HG03139 (cell line): Measurements from ENCODE around the gene DLG2.
A peak's percentile ranks its signal among the peaks of the same experiment; 100 is the strongest.
"Not testable (repeated sequence)": the region's sequence is repeated elsewhere in the genome, so short reads cannot be mapped to it uniquely, and the experiment has no call there.

ENCODE experiments used
- ATAC-seq: cut with Tn5 transposase; IDR thresholded peaks from one replicate; pipeline ENCODE4 v1.9.1; 2021; ENCODE audit not compliant: unreplicated experiment

Gene DLG2

DNA sequence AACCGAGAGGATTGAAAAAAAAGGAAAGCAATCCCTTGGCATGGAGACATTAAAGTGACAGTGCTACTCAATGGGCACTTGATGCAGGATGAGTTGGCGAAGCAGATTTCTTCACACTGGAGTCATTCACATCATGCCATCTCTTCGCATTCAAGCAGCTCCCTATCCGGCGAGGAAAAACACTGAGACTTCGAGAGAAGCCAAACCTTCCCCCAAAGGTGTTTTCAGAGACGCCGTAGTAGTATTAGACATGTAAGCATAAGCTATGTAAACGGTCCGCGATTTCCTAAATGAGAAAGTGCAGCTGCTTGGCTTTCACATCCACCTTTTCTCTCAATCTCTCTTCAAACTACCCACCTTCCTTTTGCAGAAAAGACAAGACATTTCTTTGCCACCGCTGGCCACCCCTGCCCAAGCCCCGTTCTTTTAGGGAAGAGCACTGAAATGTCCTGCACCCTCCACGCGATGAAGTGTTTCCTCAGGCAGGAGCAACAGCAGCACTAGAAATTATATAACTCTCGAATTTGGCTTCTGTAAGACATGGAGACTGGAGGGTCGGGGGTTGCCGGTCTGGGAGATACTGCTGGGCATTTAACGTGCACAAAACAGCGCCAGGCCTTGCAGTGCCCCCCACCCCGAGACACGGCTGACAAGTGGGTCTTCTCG lies at the start of gene DLG2:
Gene DLG2 (minus strand): TSS at position 13 of the 666 bp plus-strand sequence.
- no peak for ATAC-seq

DNA sequence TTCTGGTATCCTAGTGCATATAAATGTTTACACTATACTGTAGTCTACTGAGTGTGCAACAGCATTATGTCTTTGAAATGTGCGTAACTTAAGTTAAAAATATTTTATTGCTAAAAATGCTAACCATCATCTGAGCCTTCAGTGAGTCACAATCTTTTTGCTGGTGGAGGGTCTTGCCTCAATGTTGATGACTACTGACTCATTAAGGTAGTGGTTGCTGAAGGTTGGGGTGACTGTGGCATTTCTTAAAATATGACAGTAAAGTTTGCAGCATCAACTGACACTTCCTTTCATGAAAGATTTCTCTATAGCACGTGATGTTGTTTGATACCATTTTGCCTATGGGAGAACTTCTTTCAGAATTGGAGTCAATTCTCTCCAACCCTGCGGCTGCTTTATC lies 46.2 kb upstream of the DLG2 start:
- no peak for ATAC-seq

DNA sequence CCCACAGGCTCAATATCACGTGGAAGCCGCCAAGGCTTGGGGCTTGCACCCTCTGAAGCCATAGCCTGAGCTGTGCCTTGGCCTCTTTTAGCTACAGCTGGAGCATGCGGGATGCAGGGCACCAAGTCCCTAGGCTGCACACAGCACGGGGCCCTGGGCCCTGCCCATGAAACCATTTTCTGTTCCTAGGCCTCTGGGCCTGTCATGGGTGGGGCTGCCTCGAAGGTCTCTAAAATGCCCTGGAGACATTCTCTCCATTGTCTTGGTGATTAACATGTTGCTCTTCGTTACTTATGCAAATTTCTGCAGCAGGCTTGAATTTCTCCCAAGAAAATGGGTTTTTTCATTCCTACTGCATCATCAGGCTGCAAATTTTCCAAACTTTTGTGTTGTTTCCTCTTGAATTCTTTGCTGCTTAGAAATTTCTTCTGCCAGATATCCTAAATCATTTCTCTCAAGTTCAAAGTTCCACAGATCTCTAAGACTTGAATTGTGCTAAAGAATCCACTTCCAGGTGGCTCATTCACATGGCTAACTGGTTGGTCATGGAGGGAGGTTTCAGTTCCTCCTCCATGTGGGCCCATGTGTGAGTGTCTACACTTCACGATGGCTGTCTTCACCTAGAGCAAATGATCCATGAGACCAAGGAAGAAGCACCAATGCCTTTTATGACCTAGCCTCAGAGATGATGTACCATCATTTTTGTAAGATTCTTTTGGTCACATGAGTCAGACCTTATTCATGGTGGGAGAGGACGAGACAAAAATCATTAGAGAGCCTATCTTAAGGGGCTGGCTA lies 45.2 kb upstream of the DLG2 start:
- no peak for ATAC-seq

DNA sequence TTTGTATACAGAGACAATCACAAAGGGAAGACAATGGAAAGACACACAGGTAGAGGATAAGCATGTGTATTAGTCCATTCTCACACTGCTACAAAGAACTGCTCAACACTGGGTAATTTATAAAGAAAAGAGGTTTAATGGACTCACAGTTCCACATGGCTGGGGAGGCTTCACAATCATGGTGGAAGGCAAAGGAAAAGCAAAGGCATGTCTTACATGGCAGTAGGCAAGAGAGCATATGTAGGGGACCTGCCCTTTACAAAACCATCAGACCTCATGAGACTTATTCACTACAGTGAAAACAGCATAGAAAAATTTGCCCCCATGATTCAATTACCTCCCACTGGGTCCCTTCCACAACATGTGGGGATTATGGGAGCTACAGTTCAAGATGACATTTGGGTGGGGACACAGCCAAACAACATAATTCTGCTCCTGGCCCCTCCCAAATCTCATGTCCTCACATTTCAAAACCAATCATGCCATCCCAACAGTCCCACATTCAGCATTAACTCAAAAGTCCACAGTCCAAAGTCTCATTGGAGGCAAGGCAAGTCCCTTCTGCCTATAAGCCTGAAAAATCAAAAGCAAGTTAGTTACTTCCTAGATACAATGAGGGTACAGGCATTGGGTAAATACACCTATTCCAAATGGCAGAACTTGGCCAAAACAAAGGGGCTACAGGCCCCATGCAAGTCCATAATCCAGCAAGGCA lies 44.0 kb upstream of the DLG2 start:
- not testable (repeated sequence) for ATAC-seq

DNA sequence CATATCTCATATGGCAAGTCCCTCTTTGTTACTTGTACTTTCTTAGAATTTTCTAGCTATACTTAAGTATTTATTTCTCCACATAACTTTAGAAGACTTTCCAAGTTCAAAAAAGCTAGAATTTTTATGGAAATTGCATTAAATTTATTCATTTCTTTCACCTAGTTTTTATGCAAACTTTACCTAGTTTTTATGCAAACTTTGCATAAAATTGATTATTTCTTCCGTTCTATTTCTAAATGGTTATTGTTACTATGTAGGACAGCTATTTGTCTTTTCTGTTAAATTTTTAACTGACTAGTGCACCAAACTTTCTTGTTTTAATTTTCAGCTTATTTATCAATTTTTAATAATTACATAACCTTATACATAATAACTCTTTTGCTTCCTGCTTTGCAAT lies 41.0 kb upstream of the DLG2 start:
- ATAC-seq = no peak

DNA sequence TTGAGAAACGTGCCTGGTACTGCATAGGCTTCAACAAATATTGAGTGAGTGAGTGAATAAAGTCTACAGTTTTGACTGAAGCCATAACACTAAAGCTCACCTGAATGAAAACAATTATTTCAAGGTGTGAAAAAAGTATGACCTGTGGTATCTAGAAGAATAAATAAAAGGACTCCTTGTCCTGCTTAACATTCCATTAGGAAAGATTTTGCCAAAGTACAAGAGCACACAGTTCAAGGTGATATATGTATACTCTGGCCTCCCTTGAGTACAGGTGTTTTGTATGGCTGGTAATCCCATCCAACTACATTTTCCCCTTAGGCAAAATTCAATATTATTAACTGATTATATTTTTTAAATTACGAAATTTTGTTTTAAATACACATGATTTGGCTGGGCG lies 39.5 kb upstream of the DLG2 start:
- ATAC-seq = no peak

DNA sequence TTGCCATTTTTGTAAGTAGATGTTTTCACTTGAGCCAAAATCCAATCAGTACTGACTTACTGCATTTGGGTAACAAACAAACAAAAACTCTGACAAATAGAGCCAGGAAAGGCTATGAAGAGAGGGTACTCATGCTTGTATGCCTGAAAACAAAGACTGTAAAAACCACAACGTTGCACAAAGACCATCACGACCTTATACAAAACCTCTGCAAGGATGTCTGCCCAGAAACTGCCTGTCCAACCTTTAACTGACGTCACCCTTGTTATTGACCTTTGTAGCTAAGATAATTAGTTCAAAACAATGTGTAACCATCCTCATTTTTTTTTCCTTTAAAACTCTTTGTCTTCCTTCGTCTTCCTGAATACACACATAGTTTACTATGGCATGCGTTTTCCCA lies 38.6 kb upstream of the DLG2 start:
- ATAC-seq = no peak

DNA sequence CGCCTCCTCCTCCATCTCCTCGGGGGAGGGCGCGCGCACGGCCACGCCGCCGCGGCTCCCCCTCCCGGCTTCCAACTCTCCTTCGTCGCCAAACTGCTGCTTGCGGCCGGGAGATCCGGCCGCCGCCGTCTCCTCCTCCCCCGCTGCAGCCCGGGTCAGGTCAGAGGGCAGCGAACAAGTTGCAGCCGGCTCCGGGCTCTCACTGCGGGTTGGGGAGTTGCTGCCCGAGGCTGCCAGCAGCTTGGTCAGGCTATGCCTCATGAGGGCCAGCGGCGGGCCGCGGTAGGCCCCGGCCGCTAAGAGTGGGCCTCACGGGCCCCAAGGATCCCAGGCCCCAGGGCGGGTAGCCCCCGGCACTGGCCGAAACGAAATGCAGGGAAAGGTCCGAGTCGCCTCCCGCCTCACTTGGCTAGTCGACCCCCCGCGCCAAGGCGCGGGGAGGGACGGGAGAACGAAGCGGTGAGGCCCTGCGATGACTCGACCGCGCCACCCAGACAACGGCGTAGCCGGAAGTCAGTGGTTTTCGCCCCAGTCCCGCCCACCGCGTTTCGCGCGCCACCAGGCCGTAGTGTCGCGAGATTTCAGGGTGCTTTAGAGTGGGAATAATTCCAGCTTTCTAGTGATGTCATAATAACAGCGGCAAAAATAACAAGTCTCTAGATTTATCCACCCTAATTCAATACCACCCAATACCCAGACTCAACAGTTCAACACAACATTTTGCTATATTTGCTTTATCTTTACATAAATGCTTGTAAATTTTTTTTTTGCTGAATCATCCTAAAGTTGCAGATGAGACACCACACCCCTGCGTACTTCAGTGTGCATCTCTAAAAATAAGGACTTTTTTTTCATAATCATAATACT lies 37.7 kb upstream of the DLG2 start, which contains the start of gene CREBZF:
Gene CREBZF (minus strand): TSS at position 515 of the 867 bp plus-strand sequence. CDS start 254 bp downstream, at position 261.
- peak; percentile 90 for ATAC-seq

DNA sequence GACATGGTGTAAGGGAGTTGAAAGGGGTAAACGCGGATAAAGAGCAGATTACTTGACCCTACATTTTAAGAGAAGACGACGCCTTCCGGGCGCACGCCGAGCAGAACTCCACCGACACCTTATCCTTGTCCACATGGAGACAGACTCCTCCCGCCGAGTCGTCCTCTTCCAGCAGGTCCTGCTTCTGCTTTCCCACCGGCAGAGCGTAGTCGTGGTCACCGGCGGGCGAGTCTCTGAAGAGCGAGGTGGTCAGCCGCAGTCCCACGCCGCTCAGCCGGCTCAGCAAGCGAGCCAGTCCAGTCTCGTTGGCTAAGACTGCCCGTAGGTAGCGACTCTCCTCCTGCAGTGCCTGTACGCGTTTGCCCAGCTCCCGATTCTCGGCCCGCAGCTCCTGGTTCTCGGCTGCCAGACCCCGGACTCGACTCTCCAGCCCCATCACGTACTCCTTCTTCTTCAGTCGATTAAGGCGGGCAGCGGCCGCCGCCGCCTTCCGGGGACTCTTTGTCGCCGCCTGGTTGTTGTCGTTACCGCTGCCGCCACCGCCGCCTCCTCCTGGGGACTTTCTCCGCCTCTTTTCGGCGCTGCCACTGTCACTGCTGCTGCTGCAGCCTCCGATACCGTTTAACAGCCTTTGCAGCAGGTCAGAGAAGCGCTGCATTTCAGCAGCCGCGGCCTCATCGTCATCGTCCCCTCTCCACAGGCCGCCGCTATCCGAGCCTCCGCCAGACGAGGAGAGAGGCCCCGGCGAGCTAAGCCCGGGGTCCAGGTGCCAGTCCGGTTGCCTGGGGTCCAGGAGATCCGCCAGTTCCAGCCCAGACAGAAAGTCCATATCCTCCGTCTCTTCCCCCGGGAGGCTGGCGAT lies 36.8 kb upstream of the DLG2 start:
- peak; percentile 61 for ATAC-seq

DNA sequence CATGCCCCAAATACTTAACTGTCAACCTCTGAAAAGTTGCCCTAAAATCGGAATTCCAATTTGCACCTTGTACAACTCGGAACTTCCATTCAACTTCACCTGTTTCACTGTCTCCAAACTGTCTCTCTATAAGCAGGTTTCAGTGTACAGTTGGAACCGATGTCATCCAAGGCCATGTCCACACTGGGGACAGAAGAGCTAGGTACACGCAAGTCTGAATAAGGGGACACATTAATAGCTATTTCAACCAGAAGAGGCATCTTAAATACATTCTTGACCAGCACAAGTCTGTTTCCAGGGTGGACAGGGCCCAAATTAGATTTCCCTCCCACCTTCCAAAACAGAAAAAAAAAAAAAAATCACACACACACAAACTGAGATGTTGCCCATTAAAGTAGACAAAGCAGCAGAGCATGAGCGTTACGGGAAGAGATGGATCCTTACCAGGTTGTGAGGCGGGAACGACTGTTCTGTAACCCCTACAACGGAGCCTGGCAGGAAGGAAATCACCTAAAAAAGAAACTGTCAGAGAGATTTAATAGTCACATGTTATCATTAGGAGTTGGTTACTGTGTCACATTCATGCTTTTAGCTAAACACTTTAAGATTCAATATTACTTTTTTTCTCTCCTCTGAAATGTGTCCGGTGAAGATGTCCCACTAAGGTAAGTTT lies 36.1 kb upstream of the DLG2 start:
- ATAC-seq = no peak

DNA sequence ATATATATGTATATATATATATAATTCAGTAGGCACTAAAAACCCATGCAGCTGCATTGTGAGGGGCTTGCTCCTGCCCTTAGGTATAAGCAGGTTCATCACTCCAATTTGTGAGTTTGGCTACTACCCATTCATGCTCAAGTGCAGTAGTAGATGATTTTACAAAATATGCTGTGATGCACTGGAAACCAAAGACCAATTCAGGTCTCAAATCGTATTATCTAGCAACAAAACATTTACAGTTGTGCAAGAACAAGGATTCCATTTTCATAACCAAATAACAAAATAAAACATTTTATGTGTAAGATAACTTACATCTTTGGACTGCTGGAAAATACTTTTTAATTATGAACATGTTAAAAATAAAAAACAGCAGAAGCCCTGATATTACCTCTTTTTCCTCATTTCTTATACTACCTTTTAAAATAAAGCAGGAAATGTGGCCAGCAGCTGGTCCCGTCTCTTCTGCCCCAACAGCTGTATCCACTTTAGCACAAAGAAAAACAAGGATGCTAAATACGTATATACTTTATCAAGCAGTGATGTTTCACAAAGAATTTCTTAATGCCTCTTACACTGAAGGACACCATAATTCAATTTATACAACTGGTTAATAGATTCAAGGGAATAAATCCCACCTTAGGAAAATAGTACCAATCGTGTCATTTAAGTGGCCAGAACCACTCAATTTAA lies 35.0 kb upstream of the DLG2 start:
- no peak for ATAC-seq

DNA sequence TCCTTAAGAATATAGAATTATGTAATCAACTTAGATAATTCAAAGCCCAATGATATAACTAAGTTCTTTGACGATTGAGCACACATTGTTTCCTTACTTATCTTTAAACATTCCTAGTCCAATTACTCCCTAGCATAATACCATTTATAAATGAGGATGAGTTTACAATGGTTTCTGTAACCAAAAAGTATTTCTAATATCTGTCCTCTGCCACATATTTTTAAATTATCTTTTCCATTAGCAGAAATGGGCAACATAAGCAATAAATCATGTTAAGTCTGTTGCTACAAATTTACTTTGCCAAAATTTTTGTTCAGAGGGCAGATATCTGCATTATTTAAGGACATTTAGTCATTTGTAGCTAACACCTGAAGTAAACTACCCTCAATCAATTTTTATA lies 31.0 kb upstream of the DLG2 start:
- no peak for ATAC-seq

DNA sequence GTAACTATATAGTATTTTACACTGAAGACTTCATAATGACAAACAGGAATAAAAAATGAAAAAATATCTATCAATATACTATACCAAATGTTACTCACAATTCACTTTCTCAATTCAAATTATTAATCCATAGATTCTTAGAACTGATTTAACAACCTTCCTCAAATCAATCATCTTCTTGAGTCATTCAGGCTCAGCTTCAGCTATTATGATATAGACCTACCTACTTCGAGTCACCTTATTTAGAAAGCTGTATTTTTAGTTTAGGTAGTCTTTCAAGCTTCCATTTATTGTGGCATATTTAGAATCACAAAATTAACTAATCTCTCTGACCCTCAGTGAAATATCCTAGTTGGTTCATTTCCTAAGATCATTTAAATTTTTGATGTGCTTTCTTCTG lies 29.6 kb upstream of the DLG2 start:
- no peak for ATAC-seq

DNA sequence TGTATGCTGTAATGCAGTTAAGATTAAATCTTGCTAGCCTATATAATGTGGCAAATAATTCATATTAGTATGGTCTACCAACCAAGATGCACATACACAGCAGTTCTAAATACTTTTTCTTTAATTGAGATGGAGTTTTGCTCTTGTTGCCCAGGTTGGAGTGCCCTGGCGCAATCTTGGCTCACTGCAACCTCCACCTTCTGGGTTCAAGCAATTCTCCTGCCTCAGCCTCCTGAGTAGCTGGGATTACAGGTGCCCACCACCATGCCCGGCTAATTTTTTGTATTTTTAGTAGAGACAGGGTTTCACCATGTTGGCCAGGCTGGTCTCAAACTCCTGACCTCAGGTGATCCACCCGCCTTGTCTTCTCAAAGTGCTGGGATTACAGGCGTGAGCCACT lies 27.2 kb upstream of the DLG2 start:
- ATAC-seq = not testable (repeated sequence)

DNA sequence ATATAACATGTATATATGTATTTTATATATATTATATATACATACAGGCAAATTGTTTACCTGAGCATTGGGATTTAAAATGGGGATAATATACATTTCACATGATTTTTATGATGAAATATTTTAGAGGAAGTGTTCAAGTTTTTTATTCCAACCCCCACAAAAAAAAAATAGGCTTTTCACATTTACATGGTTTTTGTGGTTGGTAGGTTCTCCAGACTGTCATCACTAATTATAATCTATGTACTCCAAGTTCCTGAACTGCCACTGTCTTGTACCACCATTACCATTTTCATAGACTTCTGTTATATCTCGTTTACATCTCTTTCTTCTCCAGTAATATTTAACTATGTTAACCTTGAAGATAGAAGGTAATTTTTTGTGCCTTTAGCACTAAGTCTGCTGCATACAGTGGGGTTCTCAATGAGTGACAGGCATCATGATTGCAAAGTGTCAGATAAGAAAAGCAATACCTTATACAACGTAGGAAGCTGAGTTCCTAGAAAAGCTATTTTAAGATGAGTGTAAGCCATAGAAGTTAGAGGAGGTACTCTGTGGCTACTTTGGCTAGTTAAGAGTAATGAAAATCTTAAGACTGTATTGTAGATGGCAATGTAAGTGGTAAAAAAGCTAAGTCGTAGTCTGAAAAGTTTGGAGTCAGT lies 25.8 kb upstream of the DLG2 start:
- ATAC-seq = no peak

DNA sequence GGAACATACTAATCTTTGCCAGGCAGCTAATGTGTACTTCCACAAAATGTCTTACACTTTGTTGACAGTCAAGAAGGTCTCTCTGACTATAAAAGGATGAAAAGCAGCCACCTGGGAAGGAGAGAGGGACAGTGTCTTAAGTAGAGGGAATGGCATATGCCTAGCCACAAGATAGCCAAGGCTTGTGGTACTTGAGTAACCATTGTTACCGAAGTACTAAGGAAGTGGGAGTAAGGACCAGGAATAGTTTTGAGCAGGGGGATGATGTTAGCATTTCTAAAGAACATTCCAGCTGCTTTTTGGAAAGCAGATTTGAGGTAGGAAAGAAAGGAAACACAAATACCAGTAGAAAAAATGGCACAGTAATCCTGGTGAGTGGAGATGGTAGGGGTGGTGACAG lies 24.0 kb upstream of the DLG2 start:
- no peak for ATAC-seq

DNA sequence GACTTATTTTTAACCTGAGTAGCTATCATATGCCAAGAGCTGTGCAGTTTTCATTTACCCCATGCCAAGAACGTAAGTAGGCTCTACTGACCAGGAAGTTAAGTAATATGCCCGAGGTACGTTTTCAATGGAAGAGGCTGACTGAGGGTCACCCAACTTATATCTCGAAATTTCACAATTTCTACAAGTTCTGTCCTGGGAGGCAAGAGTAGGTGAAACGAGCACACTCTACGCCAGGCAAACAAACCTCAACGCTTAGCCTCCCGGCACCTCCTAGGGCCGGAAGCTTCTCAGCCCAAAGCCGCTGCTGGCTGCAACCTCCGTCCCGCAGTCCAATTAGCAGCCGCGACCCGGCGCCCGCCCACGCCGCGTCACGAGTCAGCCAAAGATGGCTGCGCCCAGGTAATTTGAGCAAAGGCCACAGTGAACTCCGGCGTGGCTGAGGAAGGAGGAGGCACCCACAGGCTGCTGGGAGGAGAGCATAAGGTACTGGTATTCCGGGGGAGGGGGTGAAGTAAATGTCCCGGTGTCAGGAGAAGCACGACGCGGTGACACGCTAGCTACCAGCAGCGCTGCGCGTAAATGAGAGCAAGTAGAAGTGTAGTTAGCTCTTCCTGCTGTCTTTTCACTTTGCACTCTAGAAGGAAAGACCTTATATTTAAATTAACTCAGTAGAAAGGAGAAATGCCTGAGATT lies 20.6 kb upstream of the DLG2 start, which contains the start of gene TMEM126A:
Gene TMEM126A (plus strand): TSS at position 364 of the 696 bp plus-strand sequence. CDS start 2,289 bp downstream, outside the sequence.
- peak; percentile 100 for ATAC-seq

DNA sequence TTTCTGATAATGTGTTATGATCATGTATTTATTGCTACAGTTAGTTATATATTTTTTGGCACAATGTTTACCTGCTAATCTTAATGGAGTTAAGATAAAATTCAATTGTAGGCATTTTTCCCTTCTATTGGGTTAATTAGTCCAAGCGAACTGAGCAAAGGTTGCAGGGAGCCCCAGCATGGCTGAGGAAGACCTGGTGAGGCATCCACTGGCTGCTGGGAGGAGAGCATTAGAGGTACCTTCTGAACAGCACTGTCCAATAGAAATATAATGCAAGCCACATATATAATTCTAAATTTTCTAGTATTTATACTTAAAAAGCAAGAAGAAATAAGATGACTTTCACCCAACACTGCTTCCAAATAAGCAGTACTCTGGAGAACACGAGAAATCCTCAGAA lies 19.9 kb upstream of the DLG2 start:
- no peak for ATAC-seq
